ENCODE data around the gene SESTD1. TPM values are rescaled to one million over a fixed set of nuclear protein-coding genes. Genes with fewer than 3 reads are reported as not detected.

SESTD1 gene
- polyA plus RNA-seq, 1 donor from 2014 or later: 39.5 TPM

- Histone ChIP-seq H3K9me2 (ENCODE audit: insufficient read depth, low read length) (no peaks in the 10 kb centered on the region), H3K9me3 (ENCODE audit: low read length) (no peaks in the 10 kb centered on the region)
Measured at GRCh38 chr2:179170901-179171300, 93.7 kb downstream of the SESTD1 start.

GRCh38 chr2:179165356-179166000, 99.2 kb downstream of the SESTD1 start:
- Histone ChIP-seq H3K4me3 (ENCODE audit: low read length) (no peak overlapping the region), H3F3A (ENCODE audit: insufficient read depth, low read length, poor library complexity, severe bottlenecking) (no peaks in the 10 kb centered on the region), H2AFZ (ENCODE audit: low read depth, low read length) (no peak overlapping the region), H3K27me3 (ENCODE audit: insufficient read depth, low read depth, low read length) (no peaks in the 10 kb centered on the region), H3K4me2 (ENCODE audit: low read length) (no peak overlapping the region), H3K27ac (ENCODE audit: low read length) (no peak overlapping the region), H3K36me3 (ENCODE audit: insufficient read depth, low read length) (peaks cover 5% of the 10 kb centered on the region), H3K9ac (ENCODE audit: low read length) (no peak overlapping the region), H4K20me1 (ENCODE audit: insufficient read depth) (no peaks in the 10 kb centered on the region), H3K9me3 (ENCODE audit: low read length) (no peaks in the 10 kb centered on the region), H3K79me2 (replicated peaks; ENCODE audit: insufficient read depth, low read length) (no peaks in the 10 kb centered on the region), H3K9me2 (ENCODE audit: insufficient read depth, low read length) (no peaks in the 10 kb centered on the region)
- TF ChIP-seq REST (IDR thresholded peaks at IDR 0.05; ENCODE audit: borderline replicate concordance) (no peak), TAF1 (IDR thresholded peaks at IDR 0.05; ENCODE audit: low read depth) (no peak), MXI1 (conservative IDR thresholded peaks at IDR 0.05; ENCODE audit: poor library complexity, severe bottlenecking) (no peak), EZH2 (IDR thresholded peaks at IDR 0.05; ENCODE audit: borderline replicate concordance, insufficient read depth, low read length, poor library complexity, severe bottlenecking) (no peak), RAD21 (conservative IDR thresholded peaks at IDR 0.05) (no peak), SMC3 (conservative IDR thresholded peaks at IDR 0.05; ENCODE audit: poor library complexity) (no peak), POLR2AphosphoS5 (IDR thresholded peaks at IDR 0.05) (no peak), EP300 (conservative IDR thresholded peaks at IDR 0.05; ENCODE audit: poor library complexity, severe bottlenecking) (no peak)

More at GRCh38 chr2:179170901-179171300, 93.7 kb downstream of the SESTD1 start:
- H3K36me3 ChIP-seq (ENCODE audit: insufficient read depth, low read length): peaks cover 5% of the 10 kb centered on the region
- TF ChIP-seq RAD21 (conservative IDR thresholded peaks at IDR 0.05) (no peak), TAF1 (IDR thresholded peaks at IDR 0.05; ENCODE audit: low read depth) (no peak), EZH2 (IDR thresholded peaks at IDR 0.05; ENCODE audit: borderline replicate concordance, insufficient read depth, low read length, poor library complexity, severe bottlenecking) (no peak), REST (IDR thresholded peaks at IDR 0.05; ENCODE audit: borderline replicate concordance) (no peak), CTCF (IDR thresholded peaks at IDR 0.05; ENCODE audit: poor library complexity, severe bottlenecking) (no peak), MXI1 (conservative IDR thresholded peaks at IDR 0.05; ENCODE audit: poor library complexity, severe bottlenecking) (no peak), SMC3 (conservative IDR thresholded peaks at IDR 0.05; ENCODE audit: poor library complexity) (no peak), POLR2AphosphoS5 (IDR thresholded peaks at IDR 0.05) (no peak), EP300 (conservative IDR thresholded peaks at IDR 0.05; ENCODE audit: poor library complexity, severe bottlenecking) (no peak)
- no peak overlapping the region for H3K4me2 ChIP-seq (ENCODE audit: low read length)
- H3K4me3 ChIP-seq (ENCODE audit: low read length): no peak overlapping the region
- no peaks in the 10 kb centered on the region for H3K79me2 ChIP-seq (replicated peaks; ENCODE audit: insufficient read depth, low read length)
- H3F3A ChIP-seq (ENCODE audit: insufficient read depth, low read length, poor library complexity, severe bottlenecking): no peaks in the 10 kb centered on the region
- no peak overlapping the region for H3K27ac ChIP-seq (ENCODE audit: low read length)
- H4K20me1 ChIP-seq (ENCODE audit: insufficient read depth): no peaks in the 10 kb centered on the region
- no peak overlapping the region for H2AFZ ChIP-seq (ENCODE audit: low read depth, low read length)
- H3K9ac ChIP-seq (ENCODE audit: low read length): no peak overlapping the region
- no peaks in the 10 kb centered on the region for H3K27me3 ChIP-seq (ENCODE audit: insufficient read depth, low read depth, low read length)

Measured in neural cell (in vitro differentiated cells).